ENCODE data around the gene SPEF2.

GRCh38 chr5:35745660-35746059 lies 128.0 kb downstream of the SPEF2 start:
- TF ChIP-seq POLR2AphosphoS5 (IDR thresholded peaks at IDR 0.05; ENCODE audit: low read depth, low read length) (no peak), POLR2A (IDR thresholded peaks at IDR 0.05; ENCODE audit: low read depth, low read length) (no peak), TAF1 (IDR thresholded peaks at IDR 0.05; ENCODE audit: borderline replicate concordance, low read depth, low read length) (no peak)

All from GM12892 (cell line).